ENCODE data around the gene MSLN. TPM values are rescaled to one million over a fixed set of nuclear protein-coding genes. Genes with fewer than 3 reads are reported as not detected.
A peak's percentile ranks its signal among the peaks of the same experiment; 100 is the strongest.

MSLN gene
- total RNA-seq, 1 donor from 2014 or later, result 1.0 TPM

DNA sequence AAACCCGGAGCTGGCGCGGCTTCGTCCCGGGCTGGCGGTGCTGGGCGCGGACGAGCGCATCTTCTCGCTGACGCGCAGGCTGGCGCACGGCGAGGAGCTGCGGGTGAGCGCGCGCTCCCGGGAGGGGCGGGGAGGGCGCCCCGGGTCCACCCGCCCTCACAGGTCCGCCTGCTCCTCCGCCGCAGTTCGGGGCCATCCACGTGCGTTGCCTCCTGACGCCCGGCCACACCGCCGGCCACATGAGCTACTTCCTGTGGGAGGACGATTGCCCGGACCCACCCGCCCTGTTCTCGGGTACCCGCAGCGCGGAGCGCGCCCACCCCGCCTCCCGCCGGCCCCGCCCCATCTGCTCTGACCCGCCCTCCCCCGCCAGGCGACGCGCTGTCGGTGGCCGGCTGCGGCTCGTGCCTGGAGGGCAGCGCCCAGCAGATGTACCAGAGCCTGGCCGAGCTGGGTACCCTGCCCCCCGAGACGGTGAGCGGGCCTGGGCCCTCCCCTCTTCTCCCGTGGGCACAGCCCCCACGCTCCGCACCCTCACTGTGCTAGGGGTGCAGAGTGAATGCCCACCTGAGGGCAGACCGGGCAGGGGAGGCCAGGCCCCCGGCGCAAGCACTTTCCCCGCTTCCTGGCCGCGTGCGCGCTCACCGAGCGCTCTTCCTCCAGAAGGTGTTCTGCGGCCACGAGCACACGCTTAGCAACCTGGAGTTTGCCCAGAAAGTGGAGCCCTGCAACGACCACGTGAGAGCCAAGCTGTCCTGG is 32.2 kb upstream of the MSLN start:
- peaks cover 15 to 16% (median 16%) of the 10 kb centered on the region in 3 donors for H3K4me1 ChIP-seq (ENCODE audit: control insufficient read depth in 3 of 3, insufficient read depth in 3 of 3, low read length in 3 of 3)
- H3K9ac ChIP-seq (ENCODE audit: low read depth in 1 of 3, low read length in 3 of 3), result no peak overlapping the region
- no peaks in the 10 kb centered on the region for H3K9me3 ChIP-seq (ENCODE audit: control insufficient read depth in 3 of 3, low read length in 3 of 3)
- peaks cover 22 to 39% (median 23%) of the 10 kb centered on the region in 3 donors for H3K27me3 ChIP-seq (ENCODE audit: control insufficient read depth in 3 of 3, insufficient read depth in 3 of 3, low read length in 3 of 3)
- no peak overlapping the region for H3K27ac ChIP-seq (ENCODE audit: low read depth, low read length)
- H3K36me3 ChIP-seq (ENCODE audit: control insufficient read depth in 3 of 3, insufficient read depth in 3 of 3, low read length in 3 of 3), result peaks cover 10 to 19% (median 16%) of the 10 kb centered on the region in 3 donors
- peak overlapping the region in 1 of 3 donors; percentile 22 for H3K4me3 ChIP-seq (ENCODE audit: low read length in 3 of 3)

DNA sequence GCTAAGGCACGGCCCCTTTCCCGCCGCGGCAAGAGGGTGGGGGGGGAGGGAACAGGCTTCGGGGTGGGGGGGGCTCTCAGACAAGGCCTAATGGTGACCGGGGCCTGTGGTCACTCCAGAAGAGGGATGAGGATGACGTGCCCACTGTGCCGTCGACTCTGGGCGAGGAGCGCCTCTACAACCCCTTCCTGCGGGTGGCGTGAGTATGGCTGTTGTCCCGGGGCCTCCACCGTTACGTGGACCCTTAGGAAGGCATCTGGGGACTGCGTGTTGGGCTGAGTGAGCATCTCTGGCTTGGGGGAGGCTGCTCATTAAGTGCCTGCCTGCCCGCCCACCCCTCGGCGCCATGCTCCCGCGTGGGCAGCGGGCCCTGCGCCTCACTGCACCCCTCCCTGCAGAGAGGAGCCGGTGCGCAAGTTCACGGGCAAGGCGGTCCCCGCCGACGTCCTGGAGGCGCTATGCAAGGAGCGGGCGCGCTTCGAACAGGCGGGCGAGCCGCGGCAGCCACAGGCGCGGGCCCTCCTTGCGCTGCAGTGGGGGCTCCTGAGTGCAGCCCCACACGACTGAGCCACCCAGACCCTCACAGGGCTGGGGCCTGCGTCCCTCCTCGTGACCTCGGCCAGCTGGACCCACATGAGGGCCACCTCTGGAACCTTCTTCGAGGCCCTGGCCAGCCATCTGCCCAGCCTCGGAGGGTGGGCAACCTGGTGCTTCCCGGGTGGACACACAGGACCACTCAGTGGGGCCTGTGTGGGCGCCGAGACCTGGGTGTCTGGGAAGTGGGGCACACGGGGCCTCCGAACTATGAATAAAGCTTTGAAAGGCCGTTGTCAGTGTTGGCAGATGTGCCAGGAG is 31.4 kb upstream of the MSLN start:
- no peak overlapping the region for H3K9ac ChIP-seq (ENCODE audit: low read depth in 1 of 3, low read length in 3 of 3)
- no peak overlapping the region for H3K4me3 ChIP-seq (ENCODE audit: low read length in 3 of 3)
- peaks cover 18 to 24% (median 23%) of the 10 kb centered on the region in 3 donors for H3K36me3 ChIP-seq (ENCODE audit: control insufficient read depth in 3 of 3, insufficient read depth in 3 of 3, low read length in 3 of 3)
- peaks cover 22 to 39% (median 23%) of the 10 kb centered on the region in 3 donors for H3K27me3 ChIP-seq (ENCODE audit: control insufficient read depth in 3 of 3, insufficient read depth in 3 of 3, low read length in 3 of 3)
- peaks cover 15 to 16% (median 16%) of the 10 kb centered on the region in 3 donors for H3K4me1 ChIP-seq (ENCODE audit: control insufficient read depth in 3 of 3, insufficient read depth in 3 of 3, low read length in 3 of 3)
- no peak overlapping the region for H3K27ac ChIP-seq (ENCODE audit: low read depth, low read length)
- H3K9me3 ChIP-seq (ENCODE audit: control insufficient read depth in 3 of 3, low read length in 3 of 3), result no peaks in the 10 kb centered on the region

DNA sequence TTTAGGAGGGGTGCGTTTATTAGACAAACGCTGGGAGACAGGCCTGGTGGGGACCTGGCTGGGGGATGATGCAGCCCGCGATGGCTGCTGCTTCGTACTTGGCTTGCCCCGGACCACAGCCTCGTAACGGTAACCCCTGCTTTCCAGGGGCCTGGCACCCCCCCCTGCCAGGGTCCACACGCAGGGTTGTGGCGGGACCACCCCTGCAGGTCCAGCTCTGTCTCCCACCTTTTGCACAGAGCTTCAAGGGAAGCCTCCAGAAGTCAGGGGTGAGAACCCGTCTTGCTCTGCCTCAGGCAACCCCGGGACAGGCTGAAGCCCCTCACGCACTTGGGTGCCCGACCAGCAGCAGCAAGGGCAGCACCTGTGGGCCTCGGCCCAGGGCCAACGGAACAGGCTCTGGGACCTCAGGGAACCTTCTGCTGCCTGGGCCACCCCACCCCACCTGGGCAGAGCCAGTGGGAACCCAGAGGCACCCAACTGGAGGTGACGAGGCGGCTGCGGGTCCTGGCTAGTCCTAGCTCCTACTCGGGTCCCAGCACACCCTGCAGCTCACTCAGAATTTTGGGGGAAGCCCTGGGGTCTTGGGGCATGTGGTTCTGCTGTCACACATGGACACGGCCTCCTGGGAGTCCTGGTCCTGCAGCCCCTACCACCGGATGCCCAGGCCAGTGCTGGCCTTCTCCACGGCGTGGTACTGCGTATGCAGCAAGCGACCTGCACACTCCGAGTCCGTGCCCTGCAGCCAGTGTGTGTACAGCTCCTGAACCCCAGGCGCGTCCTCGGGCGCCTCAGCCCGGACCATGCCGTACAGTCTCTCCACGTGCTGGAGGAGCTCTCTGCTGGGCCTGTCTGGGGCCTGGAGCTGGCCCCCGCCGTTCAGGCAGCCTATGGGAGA is 30.5 kb upstream of the MSLN start:
- Histone ChIP-seq H3K4me1 (ENCODE audit: control insufficient read depth in 3 of 3, insufficient read depth in 3 of 3, low read length in 3 of 3) (peaks cover 15 to 16% (median 16%) of the 10 kb centered on the region in 3 donors), H3K9me3 (ENCODE audit: control insufficient read depth in 3 of 3, low read length in 3 of 3) (no peaks in the 10 kb centered on the region), H3K27me3 (ENCODE audit: control insufficient read depth in 3 of 3, insufficient read depth in 3 of 3, low read length in 3 of 3) (peaks cover 22 to 34% (median 23%) of the 10 kb centered on the region in 3 donors), H3K36me3 (ENCODE audit: control insufficient read depth in 3 of 3, insufficient read depth in 3 of 3, low read length in 3 of 3) (peaks cover 27 to 32% (median 31%) of the 10 kb centered on the region in 3 donors), H3K27ac (ENCODE audit: low read depth, low read length) (no peak overlapping the region), H3K4me3 (ENCODE audit: low read length in 3 of 3) (no peak overlapping the region), H3K9ac (ENCODE audit: low read depth in 1 of 3, low read length in 3 of 3) (no peak overlapping the region)

DNA sequence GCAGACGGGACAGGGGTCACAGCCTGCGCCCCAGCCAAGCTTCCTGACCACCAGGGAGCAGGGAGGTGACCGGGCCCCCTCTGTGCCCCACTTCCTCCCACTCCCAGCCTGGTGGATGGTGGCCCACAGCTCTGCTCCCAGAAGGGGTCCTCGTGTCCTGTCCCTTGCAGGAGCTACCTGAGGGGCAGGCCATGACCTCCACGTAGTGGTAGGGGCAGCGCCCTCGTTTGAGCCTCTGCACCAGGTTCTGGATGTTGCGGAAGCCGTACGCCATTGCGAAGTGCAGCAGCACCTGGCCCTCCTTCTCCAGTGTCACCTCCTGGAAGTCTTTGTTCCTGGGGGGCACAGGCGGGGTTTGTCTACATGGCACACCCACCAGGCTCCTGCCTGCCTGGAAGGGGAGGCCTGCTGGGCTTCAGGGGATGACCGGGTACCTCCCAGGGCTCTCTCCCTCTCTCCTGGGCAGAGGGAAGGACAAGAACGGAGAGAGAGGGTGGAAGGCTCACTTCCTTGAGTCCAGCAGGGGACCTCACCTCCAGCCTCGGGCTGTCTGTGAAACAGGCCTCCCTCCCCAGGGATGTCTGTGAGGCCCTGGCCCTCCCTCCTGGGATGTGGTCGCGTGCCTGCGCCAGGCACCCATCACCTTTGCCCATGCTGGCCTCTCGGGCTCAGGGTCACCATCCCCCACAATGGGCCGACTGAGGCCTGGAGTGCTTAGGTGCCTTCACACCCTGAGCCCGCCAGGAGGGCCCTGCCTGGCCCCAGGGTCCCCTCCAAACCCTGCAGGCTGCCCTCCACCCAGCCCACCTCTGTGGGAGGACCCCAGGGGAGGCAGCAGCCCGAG is 29.6 kb upstream of the MSLN start:
- H3K4me1 ChIP-seq (ENCODE audit: control insufficient read depth in 3 of 3, insufficient read depth in 3 of 3, low read length in 3 of 3), result peaks cover 15 to 16% (median 16%) of the 10 kb centered on the region in 3 donors
- no peak overlapping the region for H3K9ac ChIP-seq (ENCODE audit: low read depth in 1 of 3, low read length in 3 of 3)
- no peak overlapping the region for H3K27ac ChIP-seq (ENCODE audit: low read depth, low read length)
- H3K9me3 ChIP-seq (ENCODE audit: control insufficient read depth in 3 of 3, low read length in 3 of 3), result no peaks in the 10 kb centered on the region
- peaks cover 36 to 39% (median 39%) of the 10 kb centered on the region in 3 donors for H3K36me3 ChIP-seq (ENCODE audit: control insufficient read depth in 3 of 3, insufficient read depth in 3 of 3, low read length in 3 of 3)
- H3K4me3 ChIP-seq (ENCODE audit: low read length in 3 of 3), result no peak overlapping the region
- H3K27me3 ChIP-seq (ENCODE audit: control insufficient read depth in 3 of 3, insufficient read depth in 3 of 3, low read length in 3 of 3), result peaks cover 15 to 25% (median 16%) of the 10 kb centered on the region in 3 donors

DNA sequence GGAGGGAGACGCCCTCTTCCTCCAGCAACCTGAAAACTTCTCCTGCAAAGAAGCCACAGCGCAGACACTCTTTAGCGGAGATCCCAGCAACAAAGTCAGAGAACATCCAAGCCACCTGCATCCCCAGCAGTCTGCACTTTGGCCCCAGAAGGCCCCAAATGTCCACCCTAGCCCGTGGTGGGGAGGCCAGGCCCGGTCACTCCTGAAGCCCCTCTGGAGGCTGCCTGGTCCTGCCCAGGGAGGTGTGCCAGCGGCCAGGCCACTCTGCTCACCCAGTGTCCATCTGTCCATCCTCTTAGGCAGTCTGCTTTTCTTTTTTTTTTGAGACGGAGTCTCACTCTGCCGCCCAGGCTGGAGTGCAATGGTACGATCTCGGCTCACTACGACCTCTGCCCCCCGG is 28.2 kb upstream of the MSLN start:
- peaks cover 4 to 14% (median 5%) of the 10 kb centered on the region in 3 donors for H3K27me3 ChIP-seq (ENCODE audit: control insufficient read depth in 3 of 3, insufficient read depth in 3 of 3, low read length in 3 of 3)

DNA sequence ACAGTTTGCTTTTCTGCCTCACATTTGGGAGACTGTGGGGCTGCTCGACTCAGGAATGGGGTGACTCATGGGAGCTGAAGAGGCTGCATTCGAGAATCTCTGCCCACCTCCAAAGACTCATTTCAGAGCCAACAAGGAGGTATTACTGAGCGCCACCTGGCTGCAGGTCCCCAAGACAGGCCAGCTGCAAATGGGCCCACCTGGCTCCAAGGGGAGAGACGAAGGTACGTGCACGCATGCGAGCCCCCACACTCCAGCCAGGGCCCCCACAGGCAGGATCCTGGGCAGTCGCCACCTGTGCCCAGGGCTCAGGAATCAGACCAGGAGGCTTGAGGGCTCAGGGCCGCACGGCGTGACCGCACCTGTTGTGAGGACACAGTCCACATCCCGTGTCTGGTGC is 27.6 kb upstream of the MSLN start:
- H3K9ac ChIP-seq (ENCODE audit: low read depth in 1 of 3, low read length in 3 of 3), result no peak overlapping the region
- no peak overlapping the region for H3K27ac ChIP-seq (ENCODE audit: low read depth, low read length)
- peaks cover 2 to 4% (median 4%) of the 10 kb centered on the region in 3 donors for H3K4me1 ChIP-seq (ENCODE audit: control insufficient read depth in 3 of 3, insufficient read depth in 3 of 3, low read length in 3 of 3)
- peaks cover 0 to 10% (median 0%) of the 10 kb centered on the region in 3 donors for H3K27me3 ChIP-seq (ENCODE audit: control insufficient read depth in 3 of 3, insufficient read depth in 3 of 3, low read length in 3 of 3)
- H3K4me3 ChIP-seq (ENCODE audit: low read length in 3 of 3), result no peak overlapping the region
- no peaks in the 10 kb centered on the region for H3K9me3 ChIP-seq (ENCODE audit: control insufficient read depth in 3 of 3, low read length in 3 of 3)
- H3K36me3 ChIP-seq (ENCODE audit: control insufficient read depth in 3 of 3, insufficient read depth in 3 of 3, low read length in 3 of 3), result peaks cover 55 to 56% (median 55%) of the 10 kb centered on the region in 3 donors

More for the DNA sequence above, 28.2 kb upstream of the MSLN start:
- H3K9ac ChIP-seq (ENCODE audit: low read depth in 1 of 3, low read length in 3 of 3), result no peak overlapping the region
- no peaks in the 10 kb centered on the region for H3K9me3 ChIP-seq (ENCODE audit: control insufficient read depth in 3 of 3, low read length in 3 of 3)
- H3K4me1 ChIP-seq (ENCODE audit: control insufficient read depth in 3 of 3, insufficient read depth in 3 of 3, low read length in 3 of 3), result peaks cover 8 to 9% (median 8%) of the 10 kb centered on the region in 3 donors
- H3K4me3 ChIP-seq (ENCODE audit: low read length in 3 of 3), result no peak overlapping the region
- no peak overlapping the region for H3K27ac ChIP-seq (ENCODE audit: low read depth, low read length)
- H3K36me3 ChIP-seq (ENCODE audit: control insufficient read depth in 3 of 3, insufficient read depth in 3 of 3, low read length in 3 of 3), result peaks cover 50 to 51% (median 50%) of the 10 kb centered on the region in 3 donors

DNA sequence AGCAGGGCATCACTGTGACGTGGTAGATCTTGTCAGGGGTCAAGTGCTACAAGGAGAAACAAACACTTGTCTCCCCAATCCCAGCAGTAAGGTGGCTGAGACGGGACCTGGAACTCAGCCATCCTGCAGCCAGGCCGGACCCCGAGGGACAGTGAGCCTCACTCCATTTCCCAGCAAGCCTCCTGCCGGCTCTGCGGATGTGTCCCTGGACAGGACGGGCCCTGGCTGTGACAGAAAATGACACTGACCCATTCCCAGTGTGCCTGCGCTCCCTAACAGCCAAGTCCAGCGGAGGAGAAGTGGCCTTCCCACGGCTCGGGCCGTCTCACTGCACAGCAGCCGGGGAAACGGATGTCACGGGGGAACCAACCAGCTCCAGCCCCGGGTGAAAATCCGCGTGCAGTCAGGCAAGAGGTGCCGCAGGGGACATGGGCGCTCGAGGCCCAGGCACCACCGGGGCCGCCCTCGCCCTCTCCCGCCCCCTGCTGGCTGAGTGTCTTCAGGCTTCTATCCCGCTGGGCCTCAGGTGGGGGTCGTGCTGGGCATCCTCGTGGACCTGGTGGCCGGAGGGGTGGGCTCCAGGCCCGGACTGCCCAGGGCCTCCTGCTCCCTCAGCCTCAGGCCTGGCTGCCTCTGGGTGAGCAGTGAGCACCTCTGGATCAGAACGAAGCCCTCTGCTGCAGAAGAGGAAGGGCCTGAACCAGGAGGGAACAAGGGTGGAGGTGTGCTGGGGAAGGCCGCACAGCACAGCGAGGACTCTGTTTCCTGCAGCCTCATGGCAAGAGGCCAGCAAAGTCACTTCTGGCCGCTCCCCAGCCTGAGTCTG is 26.9 kb upstream of the MSLN start:
- Histone ChIP-seq H3K9me3 (ENCODE audit: control insufficient read depth in 3 of 3, low read length in 3 of 3) (no peaks in the 10 kb centered on the region), H3K4me3 (ENCODE audit: low read length in 3 of 3) (no peak overlapping the region), H3K4me1 (ENCODE audit: control insufficient read depth in 3 of 3, insufficient read depth in 3 of 3, low read length in 3 of 3) (peaks cover under 1 to 1% (median under 1%) of the 10 kb centered on the region in 3 donors), H3K27me3 (ENCODE audit: control insufficient read depth in 3 of 3, insufficient read depth in 3 of 3, low read length in 3 of 3) (peaks cover 0 to 7% (median 0%) of the 10 kb centered on the region in 3 donors), H3K9ac (ENCODE audit: low read depth in 1 of 3, low read length in 3 of 3) (no peak overlapping the region), H3K27ac (ENCODE audit: low read depth, low read length) (no peak overlapping the region), H3K36me3 (ENCODE audit: control insufficient read depth in 3 of 3, insufficient read depth in 3 of 3, low read length in 3 of 3) (peaks cover 57 to 58% (median 57%) of the 10 kb centered on the region in 3 donors)

DNA sequence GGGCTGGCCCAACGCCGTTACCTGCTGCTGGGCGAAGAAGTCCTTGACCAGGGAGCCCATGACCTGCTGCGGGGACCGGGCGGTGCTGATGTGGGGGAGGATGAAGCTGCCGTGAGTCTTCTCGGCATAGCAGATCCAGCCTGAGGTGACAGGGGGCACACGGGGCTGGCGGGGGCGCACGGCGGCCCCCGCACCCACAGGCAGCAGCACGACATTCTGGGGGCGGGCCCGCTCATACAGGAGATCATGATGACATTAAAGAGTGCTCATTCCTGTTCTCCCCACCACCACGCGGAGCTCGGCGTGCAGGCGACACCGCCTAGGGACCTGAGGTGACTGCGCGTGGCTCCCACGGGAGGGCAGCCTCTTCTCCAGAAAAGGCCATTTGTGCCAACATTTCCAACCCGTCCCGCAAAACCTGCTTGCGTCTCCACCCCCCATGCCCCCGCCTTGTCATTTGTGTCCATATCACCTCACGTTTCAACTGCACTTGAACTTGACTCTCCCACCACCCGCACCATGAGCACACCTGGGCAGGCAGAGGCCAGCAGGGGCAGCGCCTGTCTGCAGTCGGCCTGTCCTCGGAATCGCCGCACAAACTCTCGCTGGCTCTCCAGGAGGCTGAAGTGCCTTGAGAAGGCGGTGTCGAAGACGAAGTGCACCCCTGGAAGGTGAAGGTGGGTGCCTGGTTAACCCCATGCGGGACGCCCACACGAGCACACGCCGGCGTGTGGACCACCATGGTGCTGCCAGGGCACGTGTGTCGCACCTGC is 26.1 kb upstream of the MSLN start:
- no peaks in the 10 kb centered on the region for H3K9me3 ChIP-seq (ENCODE audit: control insufficient read depth in 3 of 3, low read length in 3 of 3)
- no peak overlapping the region for H3K9ac ChIP-seq (ENCODE audit: low read depth in 1 of 3, low read length in 3 of 3)
- H3K4me1 ChIP-seq (ENCODE audit: control insufficient read depth in 3 of 3, insufficient read depth in 3 of 3, low read length in 3 of 3), result peaks cover 0 to 1% (median under 1%) of the 10 kb centered on the region in 3 donors
- H3K27ac ChIP-seq (ENCODE audit: low read depth, low read length), result no peak overlapping the region
- peaks cover 0 to under 1% (median 0%) of the 10 kb centered on the region in 3 donors for H3K27me3 ChIP-seq (ENCODE audit: control insufficient read depth in 3 of 3, insufficient read depth in 3 of 3, low read length in 3 of 3)
- no peak overlapping the region for H3K4me3 ChIP-seq (ENCODE audit: low read length in 3 of 3)
- peaks cover 58 to 60% (median 59%) of the 10 kb centered on the region in 3 donors for H3K36me3 ChIP-seq (ENCODE audit: control insufficient read depth in 3 of 3, insufficient read depth in 3 of 3, low read length in 3 of 3)
